ENCODE data around the gene PDE3B. TPM values are rescaled to one million over a fixed set of nuclear protein-coding genes. Genes with fewer than 3 reads are reported as not detected.
A peak's percentile ranks its signal among the peaks of the same experiment; 100 is the strongest.
"Not testable (repeated sequence)": the region's sequence is repeated elsewhere in the genome, so short reads cannot be mapped to it uniquely, and the experiment has no call there.

The PDE3B gene
- 10 to 100 TPM in 1 of 2 donors, 1 to 10 TPM in 1; 9.4 to 11.7 TPM for total RNA-seq
- polyA plus RNA-seq (2013, experiment 1 of 2), result 13.4 TPM
- polyA plus RNA-seq (2013, experiment 2 of 2), result 14.0 TPM
- long read RNA-seq, experiment 1, partial matches to known transcripts, result 0 of 3 reads
- long read RNA-seq, experiment 1, other reads (novel, unspliced or antisense), result 3 of 3 reads
- long read RNA-seq, experiment 2, full-length matches to known transcripts, result 16 of 25 reads
- long read RNA-seq, experiment 2, partial matches to known transcripts, result 4 of 25 reads
- long read RNA-seq, experiment 2, other reads (novel, unspliced or antisense), result 5 of 25 reads
- long read RNA-seq, experiment 3, full-length matches to known transcripts, result 7 of 19 reads
- long read RNA-seq, experiment 3, partial matches to known transcripts, result 3 of 19 reads
- long read RNA-seq, experiment 3, other reads (novel, unspliced or antisense), result 9 of 19 reads
- long read RNA-seq, experiment 4, result 0 reads

DNA sequence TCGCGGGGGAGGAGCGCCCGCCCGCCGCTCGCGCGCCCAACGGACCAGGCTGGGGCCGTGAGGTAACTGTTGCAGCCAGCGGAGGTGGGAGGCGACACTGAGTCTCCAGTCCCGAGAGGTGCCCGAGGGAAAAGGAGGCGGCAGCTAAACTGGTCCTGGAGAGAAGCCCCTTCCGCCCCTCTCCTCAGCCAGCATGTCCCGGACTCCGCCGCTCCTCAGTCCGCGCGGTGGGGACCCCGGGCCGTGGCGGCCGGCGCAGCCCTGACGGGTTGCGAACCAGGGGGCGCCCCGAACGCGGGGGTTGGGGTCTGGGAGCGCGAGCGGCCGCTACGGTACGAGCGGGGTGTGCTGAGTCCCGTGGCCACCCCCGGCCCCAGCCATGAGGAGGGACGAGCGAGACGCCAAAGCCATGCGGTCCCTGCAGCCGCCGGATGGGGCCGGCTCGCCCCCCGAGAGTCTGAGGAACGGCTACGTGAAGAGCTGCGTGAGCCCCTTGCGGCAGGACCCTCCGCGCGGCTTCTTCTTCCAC lies at the start of gene PDE3B:
TSS of gene PDE3B (plus strand) at position 108 of the 529 bp plus-strand sequence. CDS start at position 380, 272 bp downstream.
- WGBS, 2 experiments (ENCODE audit: insufficient coverage in 1 of 2, insufficient read length in 1 of 2), result 0% methylated on average over 23 to 59 of the region's 59 CpGs
- DNase-seq, result peak; percentile 94

DNA sequence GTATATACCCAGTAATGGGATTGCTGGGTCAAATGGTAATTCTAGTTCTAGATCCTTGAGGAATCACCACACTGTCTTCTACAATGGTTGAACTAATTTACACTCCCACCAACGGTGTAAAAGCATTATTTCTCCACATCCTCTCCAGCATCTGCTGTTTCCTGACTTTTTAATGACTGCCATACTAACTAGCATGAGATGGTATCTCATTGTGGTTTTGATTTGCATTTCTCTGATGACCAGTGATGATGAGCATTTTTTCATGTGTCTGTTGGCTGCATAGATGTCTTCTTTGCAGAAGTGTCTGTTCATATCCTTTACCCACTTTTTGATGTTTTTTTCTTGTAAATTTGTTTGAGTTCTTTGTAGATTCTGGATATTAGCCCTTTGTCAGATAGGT lies 48.3 kb upstream of the PDE3B start:
- not testable (repeated sequence) for H3K4me3 ChIP-seq (ENCODE audit: low read length); H3K27me3 ChIP-seq (ENCODE audit: control insufficient read depth, insufficient read depth, low read length, poor library complexity, severe bottlenecking); H3K4me1 ChIP-seq (ENCODE audit: control insufficient read depth, insufficient read depth, low read length); H3K4me1 Mint-ChIP-seq; H3K27me3 Mint-ChIP-seq (ENCODE audit: insufficient read depth); H3K4me3 Mint-ChIP-seq; H3K27ac Mint-ChIP-seq; H3K9me3 ChIP-seq (ENCODE audit: control insufficient read depth, low read length); DNase-seq; H3K27ac ChIP-seq (ENCODE audit: low read depth, low read length); H3K36me3 ChIP-seq (ENCODE audit: control insufficient read depth, insufficient read depth, low read length); H3K36me3 Mint-ChIP-seq (ENCODE audit: low read depth); H3K9ac ChIP-seq (ENCODE audit: extremely low read depth, low read length, poor library complexity, severe bottlenecking)
- WGBS, 2 experiments (ENCODE audit: insufficient coverage in 1 of 2, insufficient read length in 1 of 2), result 72% methylated on average over 1 of the region's 1 CpG; no CpG with 5 or more reads in 1 of the 2 experiments
- H3K9me3 Mint-ChIP-seq, result peaks cover 26% of the 10 kb centered on the region

More for the DNA sequence above, at the start of gene PDE3B:
- Mint-ChIP-seq H3K36me3 (ENCODE audit: low read depth) (no peaks in the 10 kb centered on the region), H3K27me3 (ENCODE audit: insufficient read depth) (peaks cover 38% of the 10 kb centered on the region), H3K4me3 (peak within 1 kb of the TSS; percentile 75), H3K27ac (peak within 1 kb of the TSS; percentile 31), H3K9me3 (no peaks in the 10 kb centered on the region), H3K4me1 (peaks cover 16% of the 10 kb centered on the region)
- Histone ChIP-seq H3K9ac (ENCODE audit: extremely low read depth, low read length, poor library complexity, severe bottlenecking) (peak within 1 kb of the TSS; percentile 60), H3K27me3 (ENCODE audit: control insufficient read depth, insufficient read depth, low read length, poor library complexity, severe bottlenecking) (peaks cover 38% of the 10 kb centered on the region), H3K36me3 (ENCODE audit: control insufficient read depth, insufficient read depth, low read length) (no peaks in the 10 kb centered on the region), H3K4me1 (ENCODE audit: control insufficient read depth, insufficient read depth, low read length) (no peaks in the 10 kb centered on the region), H3K27ac (ENCODE audit: low read depth, low read length) (peak within 1 kb of the TSS; percentile 80), H3K4me3 (ENCODE audit: low read length) (peak within 1 kb of the TSS; percentile 90), H3K9me3 (ENCODE audit: control insufficient read depth, low read length) (no peaks in the 10 kb centered on the region)
- TF ChIP-seq, protein P1, sequence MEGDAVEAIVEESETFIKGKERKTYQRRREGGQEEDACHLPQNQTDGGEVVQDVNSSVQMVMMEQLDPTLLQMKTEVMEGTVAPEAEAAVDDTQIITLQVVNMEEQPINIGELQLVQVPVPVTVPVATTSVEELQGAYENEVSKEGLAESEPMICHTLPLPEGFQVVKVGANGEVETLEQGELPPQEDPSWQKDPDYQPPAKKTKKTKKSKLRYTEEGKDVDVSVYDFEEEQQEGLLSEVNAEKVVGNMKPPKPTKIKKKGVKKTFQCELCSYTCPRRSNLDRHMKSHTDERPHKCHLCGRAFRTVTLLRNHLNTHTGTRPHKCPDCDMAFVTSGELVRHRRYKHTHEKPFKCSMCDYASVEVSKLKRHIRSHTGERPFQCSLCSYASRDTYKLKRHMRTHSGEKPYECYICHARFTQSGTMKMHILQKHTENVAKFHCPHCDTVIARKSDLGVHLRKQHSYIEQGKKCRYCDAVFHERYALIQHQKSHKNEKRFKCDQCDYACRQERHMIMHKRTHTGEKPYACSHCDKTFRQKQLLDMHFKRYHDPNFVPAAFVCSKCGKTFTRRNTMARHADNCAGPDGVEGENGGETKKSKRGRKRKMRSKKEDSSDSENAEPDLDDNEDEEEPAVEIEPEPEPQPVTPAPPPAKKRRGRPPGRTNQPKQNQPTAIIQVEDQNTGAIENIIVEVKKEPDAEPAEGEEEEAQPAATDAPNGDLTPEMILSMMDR (conservative IDR thresholded peaks at IDR 0.05), result no peak

DNA sequence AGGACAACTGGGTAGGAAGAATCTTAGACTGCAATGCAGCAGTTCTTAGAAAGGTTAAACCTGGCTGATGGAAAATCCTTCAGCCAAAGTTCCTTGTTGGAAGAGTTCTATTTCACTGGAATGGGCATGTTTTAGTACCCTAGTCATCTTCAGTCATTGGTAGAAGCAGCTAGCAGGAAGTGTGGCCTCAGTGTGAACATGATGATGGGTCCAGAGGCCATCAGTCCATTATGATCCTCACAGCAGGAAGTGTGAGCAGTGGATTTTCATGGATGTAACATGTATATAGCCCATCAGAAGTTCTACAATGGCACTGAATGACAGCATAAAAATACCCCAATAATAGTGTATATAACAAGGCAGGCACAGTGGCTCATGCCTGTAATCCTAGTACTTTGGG lies 35.9 kb upstream of the PDE3B start:
- Histone ChIP-seq H3K36me3 (ENCODE audit: control insufficient read depth, insufficient read depth, low read length) (no peaks in the 10 kb centered on the region), H3K4me3 (ENCODE audit: low read length) (no peak overlapping the region), H3K4me1 (ENCODE audit: control insufficient read depth, insufficient read depth, low read length) (no peaks in the 10 kb centered on the region), H3K27ac (ENCODE audit: low read depth, low read length) (no peak overlapping the region), H3K9me3 (ENCODE audit: control insufficient read depth, low read length) (peaks cover 9% of the 10 kb centered on the region), H3K9ac (ENCODE audit: extremely low read depth, low read length, poor library complexity, severe bottlenecking) (no peak overlapping the region), H3K27me3 (ENCODE audit: control insufficient read depth, insufficient read depth, low read length, poor library complexity, severe bottlenecking) (no peaks in the 10 kb centered on the region)
- TF ChIP-seq, protein P1 (conservative IDR thresholded peaks at IDR 0.05), result no peak
- Mint-ChIP-seq H3K4me1 (peaks cover 13% of the 10 kb centered on the region), H3K36me3 (ENCODE audit: low read depth) (peaks cover 6% of the 10 kb centered on the region), H3K27ac (no peak overlapping the region), H3K4me3 (no peak overlapping the region), H3K9me3 (peaks cover 10% of the 10 kb centered on the region), H3K27me3 (ENCODE audit: insufficient read depth) (no peaks in the 10 kb centered on the region)
- no peak for DNase-seq
